Measurements from ENCODE around the gene BCL3. TPM values are rescaled to one million over a fixed set of nuclear protein-coding genes. Genes with fewer than 3 reads are reported as not detected.

BCL3 gene
- total and polyA plus RNA-seq, 2 of the 13 experiments (the other 11 are each of a cell fraction or from before 2014, with no cell fraction given) = 2.3 to 4.0 TPM

DNA sequence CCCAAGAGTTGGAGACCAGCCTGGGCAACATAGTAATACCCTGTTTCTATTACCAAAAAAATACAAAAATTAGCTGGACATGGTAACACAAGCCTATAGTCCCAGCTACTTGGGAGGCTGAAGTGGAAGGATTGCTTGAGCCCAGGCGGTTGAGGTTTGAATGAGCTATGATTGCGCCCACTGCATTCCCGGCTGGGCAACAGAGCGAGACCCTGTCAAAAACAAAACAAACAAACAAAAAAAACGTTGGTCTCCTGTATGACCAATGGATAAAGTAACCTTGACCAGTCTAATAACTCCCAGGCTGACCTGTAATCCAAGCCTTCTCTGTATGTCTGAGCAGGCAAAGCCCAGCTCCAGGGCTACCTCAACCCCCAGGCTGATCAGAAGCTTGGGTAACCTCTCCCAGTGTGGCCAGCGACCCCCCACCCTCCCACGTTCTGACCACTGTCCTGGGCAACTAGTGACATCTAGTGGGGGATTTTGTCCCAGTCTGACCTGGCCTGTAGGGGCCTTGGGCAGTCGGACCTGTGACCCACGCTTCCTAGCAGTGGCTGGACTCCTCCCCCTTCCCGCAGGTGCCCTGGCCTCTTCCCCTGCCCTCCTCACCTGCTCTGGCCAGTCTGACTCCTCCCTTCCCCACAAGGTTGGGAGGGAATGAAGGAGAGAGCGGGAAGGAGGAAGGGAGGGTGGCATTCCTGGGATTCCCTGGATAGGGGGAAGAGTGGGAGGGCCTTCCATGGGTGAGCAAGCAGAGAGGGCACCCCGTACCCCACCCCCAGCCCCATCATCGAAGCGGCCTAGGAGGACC lies 59.3 kb downstream of the BCL3 start (continued):
- TF ChIP-seq, protein P1, sequence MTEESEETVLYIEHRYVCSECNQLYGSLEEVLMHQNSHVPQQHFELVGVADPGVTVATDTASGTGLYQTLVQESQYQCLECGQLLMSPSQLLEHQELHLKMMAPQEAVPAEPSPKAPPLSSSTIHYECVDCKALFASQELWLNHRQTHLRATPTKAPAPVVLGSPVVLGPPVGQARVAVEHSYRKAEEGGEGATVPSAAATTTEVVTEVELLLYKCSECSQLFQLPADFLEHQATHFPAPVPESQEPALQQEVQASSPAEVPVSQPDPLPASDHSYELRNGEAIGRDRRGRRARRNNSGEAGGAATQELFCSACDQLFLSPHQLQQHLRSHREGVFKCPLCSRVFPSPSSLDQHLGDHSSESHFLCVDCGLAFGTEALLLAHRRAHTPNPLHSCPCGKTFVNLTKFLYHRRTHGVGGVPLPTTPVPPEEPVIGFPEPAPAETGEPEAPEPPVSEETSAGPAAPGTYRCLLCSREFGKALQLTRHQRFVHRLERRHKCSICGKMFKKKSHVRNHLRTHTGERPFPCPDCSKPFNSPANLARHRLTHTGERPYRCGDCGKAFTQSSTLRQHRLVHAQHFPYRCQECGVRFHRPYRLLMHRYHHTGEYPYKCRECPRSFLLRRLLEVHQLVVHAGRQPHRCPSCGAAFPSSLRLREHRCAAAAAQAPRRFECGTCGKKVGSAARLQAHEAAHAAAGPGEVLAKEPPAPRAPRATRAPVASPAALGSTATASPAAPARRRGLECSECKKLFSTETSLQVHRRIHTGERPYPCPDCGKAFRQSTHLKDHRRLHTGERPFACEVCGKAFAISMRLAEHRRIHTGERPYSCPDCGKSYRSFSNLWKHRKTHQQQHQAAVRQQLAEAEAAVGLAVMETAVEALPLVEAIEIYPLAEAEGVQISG (CRISPR knock-in tag; IDR thresholded peaks at IDR 0.05) = 0 out of 2 replicates have a peak, but pooled peaks have one; percentile 15
- TF ChIP-seq, protein P2, sequence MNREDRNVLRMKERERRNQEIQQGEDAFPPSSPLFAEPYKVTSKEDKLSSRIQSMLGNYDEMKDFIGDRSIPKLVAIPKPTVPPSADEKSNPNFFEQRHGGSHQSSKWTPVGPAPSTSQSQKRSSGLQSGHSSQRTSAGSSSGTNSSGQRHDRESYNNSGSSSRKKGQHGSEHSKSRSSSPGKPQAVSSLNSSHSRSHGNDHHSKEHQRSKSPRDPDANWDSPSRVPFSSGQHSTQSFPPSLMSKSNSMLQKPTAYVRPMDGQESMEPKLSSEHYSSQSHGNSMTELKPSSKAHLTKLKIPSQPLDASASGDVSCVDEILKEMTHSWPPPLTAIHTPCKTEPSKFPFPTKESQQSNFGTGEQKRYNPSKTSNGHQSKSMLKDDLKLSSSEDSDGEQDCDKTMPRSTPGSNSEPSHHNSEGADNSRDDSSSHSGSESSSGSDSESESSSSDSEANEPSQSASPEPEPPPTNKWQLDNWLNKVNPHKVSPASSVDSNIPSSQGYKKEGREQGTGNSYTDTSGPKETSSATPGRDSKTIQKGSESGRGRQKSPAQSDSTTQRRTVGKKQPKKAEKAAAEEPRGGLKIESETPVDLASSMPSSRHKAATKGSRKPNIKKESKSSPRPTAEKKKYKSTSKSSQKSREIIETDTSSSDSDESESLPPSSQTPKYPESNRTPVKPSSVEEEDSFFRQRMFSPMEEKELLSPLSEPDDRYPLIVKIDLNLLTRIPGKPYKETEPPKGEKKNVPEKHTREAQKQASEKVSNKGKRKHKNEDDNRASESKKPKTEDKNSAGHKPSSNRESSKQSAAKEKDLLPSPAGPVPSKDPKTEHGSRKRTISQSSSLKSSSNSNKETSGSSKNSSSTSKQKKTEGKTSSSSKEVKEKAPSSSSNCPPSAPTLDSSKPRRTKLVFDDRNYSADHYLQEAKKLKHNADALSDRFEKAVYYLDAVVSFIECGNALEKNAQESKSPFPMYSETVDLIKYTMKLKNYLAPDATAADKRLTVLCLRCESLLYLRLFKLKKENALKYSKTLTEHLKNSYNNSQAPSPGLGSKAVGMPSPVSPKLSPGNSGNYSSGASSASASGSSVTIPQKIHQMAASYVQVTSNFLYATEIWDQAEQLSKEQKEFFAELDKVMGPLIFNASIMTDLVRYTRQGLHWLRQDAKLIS (CRISPR knock-in tag; IDR thresholded peaks at IDR 0.05) = no peak
- TF ChIP-seq ZNF782 (CRISPR knock-in tag; IDR thresholded peaks at IDR 0.05; ENCODE audit: borderline replicate concordance) (no peak), ZKSCAN5 (CRISPR knock-in tag; IDR thresholded peaks at IDR 0.05) (no peak), KLF11 (CRISPR knock-in tag; IDR thresholded peaks at IDR 0.05) (no peak), ZNF816 (CRISPR knock-in tag; IDR thresholded peaks at IDR 0.05; ENCODE audit: borderline replicate concordance) (no peak), TAF15 (IDR thresholded peaks at IDR 0.05; ENCODE audit: low read depth, low read length, poor library complexity, severe bottlenecking) (no peak), ZNF615 (CRISPR knock-in tag; IDR thresholded peaks at IDR 0.05; ENCODE audit: borderline replicate concordance) (no peak), DPF2 (CRISPR knock-in tag; IDR thresholded peaks at IDR 0.05; ENCODE audit: borderline replicate concordance, low read depth) (0 out of 2 replicates have a peak, but pooled peaks have one; percentile 19), RXRA (CRISPR knock-in tag; IDR thresholded peaks at IDR 0.05) (no peak), ZNF572 (CRISPR knock-in tag; IDR thresholded peaks at IDR 0.05) (no peak), SIN3B (IDR thresholded peaks at IDR 0.05; ENCODE audit: low read length) (no peak), ZNF7 (CRISPR knock-in tag; IDR thresholded peaks at IDR 0.05) (no peak)
- TF ChIP-seq, protein P3, sequence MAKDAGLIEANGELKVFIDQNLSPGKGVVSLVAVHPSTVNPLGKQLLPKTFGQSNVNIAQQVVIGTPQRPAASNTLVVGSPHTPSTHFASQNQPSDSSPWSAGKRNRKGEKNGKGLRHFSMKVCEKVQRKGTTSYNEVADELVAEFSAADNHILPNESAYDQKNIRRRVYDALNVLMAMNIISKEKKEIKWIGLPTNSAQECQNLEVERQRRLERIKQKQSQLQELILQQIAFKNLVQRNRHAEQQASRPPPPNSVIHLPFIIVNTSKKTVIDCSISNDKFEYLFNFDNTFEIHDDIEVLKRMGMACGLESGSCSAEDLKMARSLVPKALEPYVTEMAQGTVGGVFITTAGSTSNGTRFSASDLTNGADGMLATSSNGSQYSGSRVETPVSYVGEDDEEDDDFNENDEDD (CRISPR knock-in tag; IDR thresholded peaks at IDR 0.05; ENCODE audit: borderline replicate concordance) = peak; percentile 33; the same call in 1 of the 2 replicates
- TF ChIP-seq, protein P4, sequence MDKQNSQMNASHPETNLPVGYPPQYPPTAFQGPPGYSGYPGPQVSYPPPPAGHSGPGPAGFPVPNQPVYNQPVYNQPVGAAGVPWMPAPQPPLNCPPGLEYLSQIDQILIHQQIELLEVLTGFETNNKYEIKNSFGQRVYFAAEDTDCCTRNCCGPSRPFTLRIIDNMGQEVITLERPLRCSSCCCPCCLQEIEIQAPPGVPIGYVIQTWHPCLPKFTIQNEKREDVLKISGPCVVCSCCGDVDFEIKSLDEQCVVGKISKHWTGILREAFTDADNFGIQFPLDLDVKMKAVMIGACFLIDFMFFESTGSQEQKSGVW (CRISPR knock-in tag; IDR thresholded peaks at IDR 0.05; ENCODE audit: borderline replicate concordance) = no peak
- TF ChIP-seq, protein P5, sequence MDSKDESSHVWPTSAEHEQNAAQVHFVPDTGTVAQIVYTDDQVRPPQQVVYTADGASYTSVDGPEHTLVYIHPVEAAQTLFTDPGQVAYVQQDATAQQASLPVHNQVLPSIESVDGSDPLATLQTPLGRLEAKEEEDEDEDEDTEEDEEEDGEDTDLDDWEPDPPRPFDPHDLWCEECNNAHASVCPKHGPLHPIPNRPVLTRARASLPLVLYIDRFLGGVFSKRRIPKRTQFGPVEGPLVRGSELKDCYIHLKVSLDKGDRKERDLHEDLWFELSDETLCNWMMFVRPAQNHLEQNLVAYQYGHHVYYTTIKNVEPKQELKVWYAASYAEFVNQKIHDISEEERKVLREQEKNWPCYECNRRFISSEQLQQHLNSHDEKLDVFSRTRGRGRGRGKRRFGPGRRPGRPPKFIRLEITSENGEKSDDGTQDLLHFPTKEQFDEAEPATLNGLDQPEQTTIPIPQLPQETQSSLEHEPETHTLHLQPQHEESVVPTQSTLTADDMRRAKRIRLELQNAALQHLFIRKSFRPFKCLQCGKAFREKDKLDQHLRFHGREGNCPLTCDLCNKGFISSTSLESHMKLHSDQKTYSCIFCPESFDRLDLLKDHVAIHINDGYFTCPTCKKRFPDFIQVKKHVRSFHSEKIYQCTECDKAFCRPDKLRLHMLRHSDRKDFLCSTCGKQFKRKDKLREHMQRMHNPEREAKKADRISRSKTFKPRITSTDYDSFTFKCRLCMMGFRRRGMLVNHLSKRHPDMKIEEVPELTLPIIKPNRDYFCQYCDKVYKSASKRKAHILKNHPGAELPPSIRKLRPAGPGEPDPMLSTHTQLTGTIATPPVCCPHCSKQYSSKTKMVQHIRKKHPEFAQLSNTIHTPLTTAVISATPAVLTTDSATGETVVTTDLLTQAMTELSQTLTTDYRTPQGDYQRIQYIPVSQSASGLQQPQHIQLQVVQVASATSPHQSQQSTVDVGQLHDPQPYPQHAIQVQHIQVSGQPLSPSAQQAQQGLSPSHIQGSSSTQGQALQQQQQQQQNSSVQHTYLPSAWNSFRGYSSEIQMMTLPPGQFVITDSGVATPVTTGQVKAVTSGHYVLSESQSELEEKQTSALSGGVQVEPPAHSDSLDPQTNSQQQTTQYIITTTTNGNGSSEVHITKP (CRISPR knock-in tag; IDR thresholded peaks at IDR 0.05; ENCODE audit: low read depth) = no peak
